Measurements from ENCODE around the gene BTLA. TPM values are rescaled to one million over a fixed set of nuclear protein-coding genes. Genes with fewer than 3 reads are reported as not detected.

The BTLA gene
- total RNA-seq, 1 donor from 2014 or later = not detected

DNA sequence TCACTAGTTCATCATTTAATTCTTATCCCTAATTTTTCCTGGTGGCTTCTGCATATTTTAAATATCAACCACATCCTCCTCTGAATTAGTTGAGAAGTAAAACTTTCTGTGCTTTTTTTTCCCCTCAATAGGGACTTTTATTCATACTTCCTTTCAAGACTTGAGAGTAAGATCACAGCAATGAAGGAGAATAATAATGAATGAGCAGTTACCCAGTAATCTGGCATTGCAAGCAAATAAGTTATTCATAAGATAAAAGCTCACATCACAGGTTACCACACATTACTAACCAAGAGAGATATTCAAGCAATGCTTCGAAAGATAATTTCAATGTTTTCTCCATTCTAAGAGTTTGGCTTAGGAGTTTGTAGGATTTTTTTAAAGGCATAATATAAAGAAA lies 50.3 kb downstream of the BTLA start:
- no peak for TF ChIP-seq CTCF (IDR thresholded peaks at IDR 0.05; ENCODE audit: insufficient read depth, low read length, severe bottlenecking)
- FAIRE-seq = no peak
- Histone ChIP-seq H3K4me3 (ENCODE audit: low read depth, low read length) (no peak overlapping the region), H3K36me3 (ENCODE audit: control insufficient read depth, insufficient read depth, low read length) (no peaks in the 10 kb centered on the region), H3K27me3 (ENCODE audit: control insufficient read depth, insufficient read depth, low read length) (no peaks in the 10 kb centered on the region)
- DNase-seq (ENCODE audit: low read depth) = no peak

DNA sequence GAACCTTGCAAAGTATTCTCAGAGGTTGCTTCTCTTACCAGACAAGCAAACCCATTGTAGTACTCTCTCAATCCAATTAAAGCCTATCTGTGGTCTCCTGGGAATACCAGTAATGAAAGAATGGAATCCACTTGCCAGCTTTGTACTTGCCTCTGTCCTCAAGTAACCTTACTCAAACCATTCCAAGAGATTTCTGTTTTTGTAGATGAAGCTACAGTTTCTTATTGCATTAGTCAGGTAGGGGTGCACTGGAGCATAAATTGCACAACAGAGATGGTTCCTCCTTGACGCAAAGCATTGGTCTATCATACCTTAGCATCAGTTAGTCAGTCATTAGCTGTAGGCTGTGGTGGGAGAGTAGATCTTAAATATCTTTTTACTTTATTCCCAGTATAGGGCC lies 52.9 kb downstream of the BTLA start:
- FAIRE-seq (no peak), DNase-seq (ENCODE audit: low read depth) (no peak)
- no peak overlapping the region for H3K4me3 ChIP-seq (ENCODE audit: low read depth, low read length)
- no peaks in the 10 kb centered on the region for H3K27me3 ChIP-seq (ENCODE audit: control insufficient read depth, insufficient read depth, low read length)
- H3K36me3 ChIP-seq (ENCODE audit: control insufficient read depth, insufficient read depth, low read length) = no peaks in the 10 kb centered on the region
- TF ChIP-seq CTCF (IDR thresholded peaks at IDR 0.05; ENCODE audit: insufficient read depth, low read length, severe bottlenecking) = no peak

DNA sequence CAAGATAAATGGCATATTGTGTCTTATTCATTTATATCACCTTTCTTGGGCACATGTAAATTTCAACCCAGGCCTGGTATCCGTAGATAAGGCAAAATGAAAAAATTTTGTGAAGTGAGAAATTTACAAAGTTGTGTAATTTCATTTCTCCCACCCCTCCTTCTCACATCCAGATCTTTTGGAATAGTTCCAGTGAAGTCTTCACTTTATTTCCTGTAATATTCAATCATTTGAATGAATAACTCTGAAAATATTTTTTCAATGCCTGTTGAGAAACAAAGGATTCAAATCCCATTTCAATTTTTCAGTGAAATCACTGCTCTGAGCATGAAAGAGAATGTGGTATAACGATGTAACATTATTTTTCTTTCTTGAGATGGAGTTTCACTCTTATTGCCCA lies 53.4 kb downstream of the BTLA start:
- H3K27me3 ChIP-seq (ENCODE audit: control insufficient read depth, insufficient read depth, low read length) = no peaks in the 10 kb centered on the region

DNA sequence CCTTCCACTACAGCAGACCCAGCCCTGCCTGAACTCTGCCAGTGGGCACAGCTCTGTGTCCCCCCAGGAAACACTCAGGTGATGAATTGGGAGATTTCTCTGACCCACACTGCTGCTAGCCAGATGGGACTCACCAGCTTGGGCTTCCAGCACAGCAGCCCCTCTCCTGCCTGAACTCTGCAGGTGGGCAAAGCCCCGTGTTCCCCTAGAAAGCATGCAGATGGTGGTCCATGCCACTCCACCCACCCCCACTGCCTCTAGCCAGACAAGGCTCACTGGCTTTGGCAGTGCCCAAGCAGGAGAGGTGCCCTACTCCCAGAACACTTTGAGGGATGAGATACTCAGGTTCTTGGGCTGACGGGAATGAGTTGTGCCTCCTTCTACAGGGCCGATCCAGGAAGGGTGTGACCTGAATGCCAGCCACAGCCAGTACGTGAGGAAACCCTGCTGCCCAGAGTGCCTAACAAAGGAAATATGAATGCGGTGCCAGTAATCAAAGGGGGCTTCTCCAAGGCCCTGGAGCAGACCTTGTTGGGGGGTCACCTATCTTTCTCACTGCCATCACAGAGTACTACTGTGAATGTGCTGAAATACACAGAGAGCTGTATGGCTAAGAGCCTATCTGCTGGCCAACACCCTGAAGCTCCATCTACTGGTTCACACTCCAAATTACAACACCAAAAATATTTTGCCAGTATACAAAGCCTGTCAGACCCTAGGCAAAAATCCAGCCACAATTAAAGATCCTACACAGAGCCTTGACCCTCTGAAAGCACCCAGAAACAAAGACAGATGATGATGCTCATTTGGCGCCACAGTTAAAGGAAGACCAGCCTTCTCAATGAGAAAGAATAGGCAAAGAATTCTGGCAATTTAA lies 61.9 kb downstream of the BTLA start:
- peak; percentile 46 for TF ChIP-seq CTCF (IDR thresholded peaks at IDR 0.05; ENCODE audit: insufficient read depth, low read length, severe bottlenecking)
- Histone ChIP-seq H3K36me3 (ENCODE audit: control insufficient read depth, insufficient read depth, low read length) (no peaks in the 10 kb centered on the region), H3K27me3 (ENCODE audit: control insufficient read depth, insufficient read depth, low read length) (no peaks in the 10 kb centered on the region), H3K4me3 (ENCODE audit: low read depth, low read length) (no peak overlapping the region)
- DNase-seq (ENCODE audit: low read depth) (peak; percentile 41), FAIRE-seq (no peak)

More for the DNA sequence above, 53.4 kb downstream of the BTLA start:
- DNase-seq (ENCODE audit: low read depth) (no peak), FAIRE-seq (no peak)
- Histone ChIP-seq H3K4me3 (ENCODE audit: low read depth, low read length) (no peak overlapping the region), H3K36me3 (ENCODE audit: control insufficient read depth, insufficient read depth, low read length) (no peaks in the 10 kb centered on the region)
- TF ChIP-seq CTCF (IDR thresholded peaks at IDR 0.05; ENCODE audit: insufficient read depth, low read length, severe bottlenecking) = no peak

DNA sequence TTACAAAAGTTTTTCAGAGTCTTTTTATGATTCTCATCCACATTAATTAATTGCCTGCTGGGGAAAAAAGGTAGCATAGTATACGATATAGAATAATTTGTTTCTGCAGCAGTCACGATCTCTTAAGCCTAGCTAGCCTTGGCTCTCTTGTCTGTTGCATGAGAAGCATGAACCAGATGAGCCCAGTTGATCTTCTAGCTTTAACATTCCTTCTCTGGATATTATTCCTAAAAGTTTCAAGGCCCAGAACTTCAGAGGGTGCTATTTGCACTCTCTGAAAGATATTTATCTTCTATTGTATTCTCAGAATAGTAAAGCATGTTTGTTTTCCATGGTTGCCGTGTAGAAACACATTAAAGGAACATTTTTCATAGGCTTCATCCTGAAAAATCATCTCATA lies 69.3 kb downstream of the BTLA start:
- no peak for TF ChIP-seq CTCF (IDR thresholded peaks at IDR 0.05; ENCODE audit: insufficient read depth, low read length, severe bottlenecking)
- FAIRE-seq (no peak), DNase-seq (ENCODE audit: low read depth) (no peak)
- H3K36me3 ChIP-seq (ENCODE audit: control insufficient read depth, insufficient read depth, low read length) = no peaks in the 10 kb centered on the region
- no peaks in the 10 kb centered on the region for H3K27me3 ChIP-seq (ENCODE audit: control insufficient read depth, insufficient read depth, low read length)
- no peak overlapping the region for H3K4me3 ChIP-seq (ENCODE audit: low read depth, low read length)

- FAIRE-seq (no peak), DNase-seq (ENCODE audit: low read depth) (no peak)
- TF ChIP-seq CTCF (IDR thresholded peaks at IDR 0.05; ENCODE audit: insufficient read depth, low read length, severe bottlenecking) = no peak
- Histone ChIP-seq H3K36me3 (ENCODE audit: control insufficient read depth, insufficient read depth, low read length) (no peaks in the 10 kb centered on the region), H3K4me3 (ENCODE audit: low read depth, low read length) (no peak overlapping the region), H3K27me3 (ENCODE audit: control insufficient read depth, insufficient read depth, low read length) (no peaks in the 10 kb centered on the region)
Measured at GRCh38 chr3:112427123-112427522, 72.1 kb downstream of the BTLA start.

Measured in bronchial epithelial cell (primary cell).